GM19193 (cell line): ENCODE results near the gene PRDM8.

Source experiments
- POLR2A ChIP-seq: IDR thresholded peaks from 4 replicates; pipeline ENCODE4 v1.6.1; 2011; ENCODE audit not compliant: insufficient read depth, insufficient read length; ENCODE audit errors: extremely low read depth

PRDM8 gene

DNA sequence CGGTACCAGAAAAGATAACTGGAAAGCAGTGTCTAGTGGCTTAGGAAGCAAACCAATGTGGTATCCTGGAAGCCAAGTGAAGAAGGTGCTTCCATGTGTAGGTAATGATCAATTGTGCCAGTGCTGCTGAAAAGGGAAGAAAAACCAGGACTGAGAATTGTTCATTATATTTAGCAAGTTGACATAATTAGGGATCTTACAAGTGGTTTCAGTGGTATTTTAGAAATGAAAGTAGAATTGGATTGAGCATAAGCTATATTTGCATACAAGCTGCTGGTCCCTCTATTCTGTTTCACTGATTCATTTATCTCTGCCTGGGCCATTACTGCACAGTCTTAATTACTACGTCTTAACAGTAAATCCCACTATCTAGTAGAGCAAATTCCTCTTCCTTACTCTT is 32.3 kb downstream of the PRDM8 start:
- TF ChIP-seq POLR2A = no peak

DNA sequence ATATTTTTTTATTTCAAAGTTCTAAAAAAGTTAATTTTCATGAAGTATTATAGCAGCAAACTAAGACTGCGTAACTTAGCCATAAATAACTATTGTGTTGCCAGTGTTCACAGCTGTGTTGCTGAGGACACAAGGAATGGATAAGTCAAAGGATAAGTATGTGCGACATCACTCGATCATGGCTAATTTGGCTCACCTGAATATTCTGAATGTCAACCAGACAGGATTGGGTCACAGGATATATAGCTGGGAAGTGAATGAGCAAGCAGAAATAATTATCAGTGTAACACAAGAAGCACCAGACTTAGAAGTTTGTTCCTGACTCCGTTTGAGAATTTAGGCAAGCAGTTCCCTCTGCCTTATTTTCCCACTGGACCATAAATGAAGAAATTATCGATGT is 33.9 kb downstream of the PRDM8 start:
- no peak for TF ChIP-seq POLR2A

DNA sequence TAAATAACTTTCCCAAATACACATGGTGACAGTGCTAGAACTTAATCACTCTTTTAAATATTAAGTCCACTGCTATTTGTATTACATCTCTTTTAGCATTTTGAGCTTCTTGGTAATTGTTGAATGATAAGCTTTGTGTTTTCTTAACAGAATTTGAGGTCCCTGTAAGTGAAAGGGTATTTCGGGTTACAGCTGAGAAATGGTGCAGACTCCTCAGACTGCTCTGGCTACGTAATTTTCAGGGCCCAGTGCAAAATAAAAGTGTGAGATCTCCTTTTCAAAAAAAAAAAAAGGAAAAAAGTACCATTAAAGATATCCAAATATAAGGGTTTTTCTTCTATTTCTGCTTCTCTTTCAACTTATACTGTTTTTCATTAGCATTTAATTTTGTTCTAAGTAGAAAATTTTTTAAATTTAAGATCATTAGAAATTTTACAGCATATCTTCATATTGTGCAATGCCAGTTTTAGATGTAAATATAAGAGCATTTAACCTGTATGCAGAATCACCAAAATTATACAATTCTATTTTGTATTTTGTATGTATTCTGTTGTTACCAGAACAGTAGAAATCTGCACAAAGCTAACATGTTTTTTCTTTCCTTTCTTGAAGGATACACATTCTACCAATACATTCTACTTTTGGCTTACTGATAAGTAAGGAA is 35.5 kb downstream of the PRDM8 start:
- no peak for TF ChIP-seq POLR2A

DNA sequence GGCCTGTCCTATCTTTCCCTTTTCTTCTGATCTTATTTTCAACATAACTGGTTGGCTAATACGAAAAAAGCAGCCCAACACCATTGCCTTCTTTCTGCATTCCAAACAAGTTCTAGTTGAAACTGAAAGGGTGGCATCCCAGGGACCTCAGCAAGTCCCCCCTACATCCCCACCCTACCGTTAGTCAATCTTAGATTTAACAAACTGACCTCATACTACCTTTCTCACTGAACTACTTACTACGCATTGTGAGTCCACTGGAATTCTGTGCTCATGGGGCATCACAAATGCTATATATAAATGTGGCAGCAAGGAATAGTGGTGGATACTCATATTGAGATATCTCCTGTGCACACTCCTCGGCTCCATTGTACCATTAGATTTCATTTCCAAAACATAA is 36.1 kb downstream of the PRDM8 start:
- TF ChIP-seq POLR2A = no peak

DNA sequence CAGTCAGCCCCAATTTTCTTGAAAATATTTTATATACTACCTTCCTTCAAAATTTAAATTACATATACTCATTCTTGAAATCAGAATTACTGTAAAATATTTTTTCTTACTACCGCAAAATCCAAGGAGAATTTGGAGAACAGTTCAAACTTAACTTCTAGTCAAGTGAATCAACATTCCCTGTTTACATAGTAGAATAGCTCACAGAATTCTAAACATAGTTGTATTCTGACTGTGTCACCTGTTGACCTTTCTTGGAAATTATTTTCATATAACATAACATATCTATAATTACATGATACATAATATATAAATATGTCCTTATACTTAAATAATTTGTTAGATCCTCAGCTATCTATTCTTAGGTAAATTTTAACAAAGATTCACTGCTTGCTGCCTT is 38.1 kb downstream of the PRDM8 start:
- TF ChIP-seq POLR2A = no peak

DNA sequence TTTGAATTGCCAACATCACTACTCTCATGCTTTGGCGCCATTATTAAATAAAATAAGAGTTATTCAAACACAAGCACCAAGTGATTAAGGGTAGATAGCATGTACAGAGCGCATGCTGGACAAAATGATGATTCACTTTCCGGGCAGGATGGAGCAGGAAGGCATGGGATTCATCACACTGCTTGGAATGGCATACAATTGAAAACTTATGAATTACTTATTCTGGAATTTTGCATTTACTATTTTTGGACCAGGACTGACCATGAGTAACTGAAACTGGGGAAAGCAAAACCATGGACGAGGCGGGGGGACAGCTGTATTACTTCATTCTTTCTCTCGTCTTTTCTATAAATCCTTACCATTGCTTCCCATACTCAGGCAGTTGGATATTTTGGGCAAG is 40.7 kb downstream of the PRDM8 start:
- TF ChIP-seq POLR2A = no peak

DNA sequence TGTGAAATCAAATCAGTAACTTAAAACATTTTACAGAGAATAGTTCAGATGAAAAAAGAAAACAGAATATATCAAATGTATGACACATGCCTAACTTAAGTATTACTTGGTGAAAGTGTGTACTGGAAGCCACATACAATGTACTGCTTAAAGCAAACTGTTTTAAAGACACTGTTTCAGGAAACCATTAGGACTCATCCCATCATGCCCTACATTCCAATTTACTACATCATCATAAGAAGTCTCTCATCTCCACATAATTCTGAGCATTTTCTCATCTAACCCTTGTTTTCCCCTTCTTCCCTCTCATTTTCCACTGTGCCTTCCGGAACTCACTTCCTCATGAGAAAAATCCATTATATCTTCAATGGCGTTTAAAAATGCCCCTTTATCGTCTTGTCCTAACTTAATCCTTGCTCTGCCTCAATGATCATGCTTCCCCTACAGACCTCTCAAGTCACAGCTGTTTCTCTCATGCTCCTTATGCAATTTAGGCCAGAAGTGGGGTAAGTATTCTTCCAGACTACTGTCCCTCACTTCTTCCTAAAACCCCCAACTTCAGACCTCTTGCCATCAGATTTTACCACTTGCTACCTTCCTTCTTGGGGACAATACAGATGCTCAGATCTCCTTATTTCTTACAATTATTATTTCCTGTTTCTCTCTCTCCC is 42.3 kb downstream of the PRDM8 start:
- TF ChIP-seq POLR2A = no peak

DNA sequence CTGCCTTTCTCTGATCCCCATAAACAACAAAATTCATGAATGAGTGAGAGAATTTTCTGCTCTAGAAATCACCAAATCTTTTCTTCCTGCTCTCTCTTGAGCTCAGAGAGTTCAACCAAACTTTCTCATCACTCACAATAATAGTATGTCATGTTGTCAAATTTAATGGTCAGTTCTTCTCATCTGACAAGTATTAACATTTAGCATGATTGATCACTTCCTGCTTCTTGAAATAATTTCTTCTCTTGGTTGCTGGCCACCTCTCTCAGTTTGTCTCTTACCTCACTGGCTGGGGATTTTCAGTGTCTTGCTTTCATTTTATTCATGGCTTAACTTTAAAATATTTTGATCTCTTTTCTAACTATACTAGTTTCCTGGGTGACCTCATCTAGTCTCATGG is 43.7 kb downstream of the PRDM8 start:
- no peak for TF ChIP-seq POLR2A

DNA sequence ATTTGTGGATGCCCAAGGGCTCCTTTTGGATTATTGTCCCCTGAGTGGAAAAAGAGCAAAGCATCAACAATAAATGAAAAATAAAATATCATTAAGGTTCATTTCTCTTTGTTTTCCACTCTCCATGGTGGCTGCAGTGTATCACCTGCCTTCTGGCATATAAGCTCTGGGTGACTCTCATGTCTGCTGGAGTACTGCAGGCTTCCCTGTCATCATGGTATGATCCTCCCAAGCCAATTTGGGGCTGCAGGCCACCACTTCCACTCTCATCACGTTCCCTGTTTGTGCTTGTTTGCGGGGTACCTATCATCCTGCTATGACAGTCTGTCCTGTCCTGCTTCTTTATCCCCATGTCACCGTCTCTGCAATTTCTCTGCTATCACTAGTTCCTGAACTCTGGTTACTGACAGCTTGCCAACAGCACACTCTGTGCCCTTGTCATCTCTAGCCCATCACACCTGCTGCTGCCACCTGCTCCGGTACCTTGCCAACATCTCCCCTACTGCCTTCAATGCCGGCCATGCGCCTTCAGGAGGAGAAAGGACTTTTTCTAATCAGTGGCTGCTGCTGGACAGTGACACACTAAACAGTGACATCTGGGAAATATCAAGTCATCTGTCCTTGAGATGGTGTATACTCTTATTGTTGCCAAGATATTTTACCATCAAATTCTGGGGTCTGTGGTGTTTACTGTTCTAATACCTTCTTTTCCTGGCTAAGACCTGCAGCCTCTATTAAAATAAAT is 46.1 kb downstream of the PRDM8 start:
- no peak for TF ChIP-seq POLR2A

DNA sequence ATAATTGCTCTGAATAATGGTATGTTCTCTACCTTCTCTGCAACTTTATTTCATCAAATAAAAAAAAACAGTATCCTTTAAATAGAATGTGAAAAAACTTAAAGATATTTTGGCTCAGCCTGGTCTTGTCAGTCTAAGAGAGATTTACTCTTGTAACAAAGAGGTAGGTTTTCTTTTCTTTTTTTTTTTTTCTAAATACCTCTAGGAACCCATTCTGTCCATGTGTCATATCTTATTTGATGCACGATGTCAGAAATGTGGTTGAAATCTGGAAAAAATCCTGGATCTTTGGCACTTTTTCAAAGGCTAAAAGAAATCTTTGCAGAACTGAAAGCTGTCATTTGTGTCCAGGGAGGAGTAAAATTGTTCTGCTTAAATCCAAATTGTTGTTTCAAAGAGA is 51.8 kb downstream of the PRDM8 start:
- no peak for TF ChIP-seq POLR2A

DNA sequence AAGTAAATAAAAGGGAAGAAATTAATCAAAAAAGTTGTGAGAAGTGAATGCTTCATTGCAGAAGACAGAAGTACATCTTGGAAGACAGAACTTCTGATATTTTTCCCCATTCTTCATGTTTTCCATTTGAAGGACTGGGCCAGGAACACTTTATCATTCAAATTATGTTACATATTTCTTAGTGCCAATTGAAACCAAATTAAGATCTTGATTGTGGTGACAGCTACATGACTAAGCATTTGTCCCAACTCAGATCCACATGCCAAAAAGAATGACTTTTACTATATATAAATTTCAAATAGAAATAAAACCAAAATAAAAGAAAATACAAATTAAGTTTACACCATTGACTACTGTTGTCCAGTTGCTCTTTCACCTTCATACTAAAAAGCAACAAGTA is 55.1 kb downstream of the PRDM8 start:
- no peak for TF ChIP-seq POLR2A

DNA sequence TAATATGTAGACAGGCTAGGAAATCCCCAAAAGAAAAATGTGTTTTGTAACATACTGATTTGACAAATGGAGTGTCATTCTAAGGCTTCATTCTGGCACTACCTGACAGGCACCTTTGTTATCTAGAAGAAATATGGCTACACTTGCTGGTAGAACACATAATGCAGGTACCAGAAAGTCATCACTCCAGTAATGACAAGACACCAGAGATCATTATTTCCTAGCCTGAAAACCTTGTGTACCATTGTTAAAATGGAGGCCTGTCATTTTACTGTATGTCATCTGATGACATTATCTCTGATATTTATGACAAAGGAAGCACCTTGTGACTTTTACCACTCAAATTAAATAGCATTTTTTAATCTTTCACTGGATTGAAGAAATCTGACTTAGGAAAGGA is 55.6 kb downstream of the PRDM8 start:
- TF ChIP-seq POLR2A = no peak

DNA sequence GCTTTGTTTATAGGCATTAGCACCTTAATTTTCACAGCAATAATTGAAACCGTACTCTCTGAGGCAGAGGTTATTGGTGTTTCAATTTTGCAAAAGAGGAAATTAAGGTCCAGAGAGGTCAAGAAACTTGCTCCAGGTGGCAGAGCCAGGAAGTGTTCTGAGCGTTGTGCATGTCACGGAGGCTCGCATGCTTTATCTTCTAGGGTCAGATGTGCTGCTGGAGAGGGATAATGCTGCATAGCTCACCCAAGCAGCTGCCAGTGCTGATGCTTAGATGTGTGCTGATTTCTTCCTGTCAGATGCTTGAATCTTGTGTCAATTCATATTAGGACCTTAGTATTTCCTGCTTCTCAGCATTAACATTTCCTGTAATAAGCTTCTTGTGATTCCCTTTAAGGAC is 56.2 kb downstream of the PRDM8 start:
- no peak for TF ChIP-seq POLR2A
